H1 (cell line): ENCODE results near the gene PSMC5. TPM values are rescaled to one million over a fixed set of nuclear protein-coding genes. Genes with fewer than 3 reads are reported as not detected.

ENCODE experiments used
- ASH2L ChIP-seq: fragments of 200-600, 300-600 bp; sonication (generic); IDR thresholded peaks from one replicate; pipeline ENCODE4 v1.7.1; 2017; ENCODE audit warnings: low read length
- BCL11A ChIP-seq, 2 experiments: IDR thresholded peaks; one replicate each; pipeline ENCODE4 v1.6.1; 2011; ENCODE audit warnings: low read depth in 2 of 2, low read length in 2 of 2, mild to moderate bottlenecking in 2 of 2
- BRCA1 ChIP-seq: IDR thresholded peaks from 2 replicates; pipeline ENCODE4 v1.6.1; 2012; ENCODE audit warnings: low read depth, low read length, improper control_type of control experiment
- CBX5 ChIP-seq: fragments of 300-800, 300-1000 bp; sonication (generic); IDR thresholded peaks from 2 replicates; pipeline ENCODE4 v1.7.1; 2016; ENCODE audit warnings: antibody characterized with exemption, low read length, low read depth
- EP300 ChIP-seq, 2 experiments: IDR thresholded peaks; 1 replicate in 1 of 2; 2 replicates in 1 of 2; pipeline ENCODE4 v1.6.1; 2011 to 2012; ENCODE audit warnings: low read depth in 2 of 2, low read length in 2 of 2, mild to moderate bottlenecking in 2 of 2, borderline replicate concordance in 1 of 2, inconsistent platforms in 1 of 2, moderate library complexity in 1 of 2
- GABPA ChIP-seq: IDR thresholded peaks from 2 replicates; pipeline ENCODE4 v1.6.1; 2011; ENCODE audit warnings: mild to moderate bottlenecking, low read length, moderate library complexity, borderline replicate concordance; ENCODE audit not compliant: insufficient read depth
- MAX ChIP-seq: IDR thresholded peaks from 2 replicates; pipeline ENCODE4 v1.6.1; 2012; ENCODE audit warnings: inconsistent platforms
- NRF1 ChIP-seq: IDR thresholded peaks from 2 replicates; pipeline ENCODE4 v1.6.1; 2011; ENCODE audit warnings: mild to moderate bottlenecking, low read depth, low read length, improper control_type of control experiment
- POU5F1 ChIP-seq: IDR thresholded peaks from 2 replicates; pipeline ENCODE4 v1.6.1; 2011; ENCODE audit warnings: low read depth, mild to moderate bottlenecking, low read length, moderate library complexity
- SAP30 ChIP-seq: fragments of 300-600 bp; sonication (generic); IDR thresholded peaks from 2 replicates; pipeline ENCODE4 v1.7.1; 2012; ENCODE audit warnings: low read length, moderate library complexity, mild to moderate bottlenecking, inconsistent platforms; ENCODE audit not compliant: insufficient read depth, insufficient replicate concordance
- SIN3A ChIP-seq, 2 experiments: IDR thresholded peaks in 1 of 2; conservative IDR thresholded peaks in 1 of 2; 2 replicates each; pipeline ENCODE4 v1.6.1; 2011 to 2012; ENCODE audit warnings: low read length in 2 of 2, improper control_type of control experiment in 1 of 2, low read depth in 1 of 2, mild to moderate bottlenecking in 1 of 2
- SIX5 ChIP-seq: IDR thresholded peaks from 2 replicates; pipeline ENCODE4 v1.6.1; 2011; ENCODE audit warnings: mild to moderate bottlenecking, low read depth, low read length
- TBP ChIP-seq: IDR thresholded peaks from 2 replicates; pipeline ENCODE4 v1.6.1; 2011; ENCODE audit warnings: low read depth, low read length, improper control_type of control experiment
- polyA plus RNA-seq, 7 experiments: library from polyadenylated mRNA; depleted of rRNA in 3 of 7; stranded (reverse) in 5 of 7; unstranded in 2 of 7; fragments of >200 nt in 5 of 7; fragments of 200-250 nt in 2 of 7; gene quantifications; 1 replicate in 5 of 7; 2 replicates in 1 of 7; 4 replicates in 1 of 7; pipeline versions ENCODE4 v1.2.1 to v1.2.3, GENCODE V29; 2011 to 2013; ENCODE audit warnings: missing spikeins in 2 of 7, mixed read lengths in 2 of 7
- total RNA-seq: library from RNA; stranded (reverse); fragmentation: NEBNext Ultra II Directional; extraction: Animal tissue kit (Norgen Biotek cat#: 25700); gene quantifications from 2 replicates; pipeline ENCODE4 v1.2.1, GENCODE V29; 2021

Gene PSMC5
- total and polyA plus RNA-seq, 2 of the 8 experiments (the other 6 are each of a cell fraction or from before 2014, with no cell fraction given) = 172 to 180 TPM

GRCh38 chr17:63827002-63827800 lies at the start of gene PSMC5, which contains the start of gene FTSJ3 (continued):
- TF ChIP-seq BCL11A (IDR thresholded peaks at IDR 0.05; ENCODE audit: low read depth in 2 of 2, low read length in 2 of 2) = no peak
- 0 out of 3 replicates have a peak, but pooled peaks of 1 of the 2 experiments have one; percentile 1 for TF ChIP-seq EP300 (IDR thresholded peaks at IDR 0.05; ENCODE audit: borderline replicate concordance in 1 of 2, low read depth in 2 of 2, low read length in 2 of 2)
- TF ChIP-seq SIX5 = peak; percentile 62
- peak; percentile 21 for TF ChIP-seq ASH2L
- TF ChIP-seq TBP = peak; percentile 85
- TF ChIP-seq GABPA = peak; percentile 91; the same call in 1 of the 2 replicates
- TF ChIP-seq NRF1 = peak; percentile 37
- peak; percentile 56 for TF ChIP-seq MAX
- no peak for TF ChIP-seq BRCA1
- no peak for TF ChIP-seq POU5F1
- TF ChIP-seq SAP30 = peak; percentile 46
- TF ChIP-seq SIN3A (conservative IDR thresholded peaks at IDR 0.05 in 1 of 2, IDR thresholded peaks at IDR 0.05 in 1 of 2; ENCODE audit: low read depth in 1 of 2, low read length in 2 of 2) = peak; percentile 53 to 64; a peak in 3 of 4 replicates
- TF ChIP-seq CBX5 = no peak
- TF ChIP-seq, all 59 proteins: peak for 24
